Thyroid gland (tissue), 4 donors: ENCODE results near the gene DYNC2LI1. TPM values are rescaled to one million over a fixed set of nuclear protein-coding genes. Genes with fewer than 3 reads are reported as not detected.

ENCODE experiments used
- DNase-seq, 2 donors: peaks; one replicate each; pipeline ENCODE4 v3.0.0-alpha.2; 2019
- H3K27ac ChIP-seq, 3 donors: fragments of 200-600 bp; sonication (generic); 1 replicate in 2 of 3; 2 replicates in 1 of 3; pipeline ENCODE4 v1.5.1; 2016 to 2019; ENCODE audit warnings: mild to moderate bottlenecking in 1 of 3, moderate library complexity in 1 of 3
- H3K27me3 ChIP-seq: fragments of 200-600 bp; sonication (generic); one replicate; pipeline ENCODE4 v1.5.1; 2019
- H3K36me3 ChIP-seq, 2 donors: fragments of 200-600 bp; sonication (generic); one replicate each; pipeline ENCODE4 v1.5.1; 2016 to 2019
- H3K4me1 ChIP-seq, 2 donors: fragments of 200-600 bp; sonication (generic); one replicate each; pipeline ENCODE4 v1.5.1; 2017 to 2019
- H3K4me3 ChIP-seq, 3 donors: fragments of 200-600 bp; sonication (generic); replicated peaks in 1 of 3; 1 replicate in 2 of 3; 2 replicates in 1 of 3; pipeline ENCODE4 v1.5.1; 2016; ENCODE audit warnings: mild to moderate bottlenecking in 1 of 3
- H3K9me3 ChIP-seq: fragments of 200-600 bp; sonication (generic); one replicate; pipeline ENCODE4 v1.5.1; 2017
- POLR2A ChIP-seq, 2 donors: fragments of 450-650 bp; IDR thresholded peaks; one replicate each; pipeline ENCODE4 v1.6.1; 2017; ENCODE audit warnings: antibody characterized with exemption in 2 of 2, mild to moderate bottlenecking in 2 of 2, moderate library complexity in 1 of 2
- WGBS, 2 donors: methylation state at CpG; one replicate each; pipeline ENCODE4 v1.1.5; 2017; 5-methylcytosine and 5-hydroxymethylcytosine counted together
- intact Hi-C: fragments of 100-400 bp; cut with DNase I; formaldehyde crosslinking; loops from one replicate; pipeline ENCODE4 v1.15.1; 2023
- total RNA-seq, 4 donors: library from RNA; depleted of rRNA; stranded (reverse); fragments of >200 nt; gene quantifications; one replicate each; pipeline ENCODE4 v1.2.3, GENCODE V29; 2016
- TF ChIP-seq, protein P1 (sequence below), 6 experiments: fragments of 200-600 bp in 3 of 6; fragments of 450-650 bp in 3 of 6; sonication (generic) in 3 of 6; IDR thresholded peaks; one replicate each; pipeline ENCODE4 v1.5.1; 2016 to 2019; ENCODE audit warnings: antibody characterized with exemption in 6 of 6, mild to moderate bottlenecking in 2 of 6, inconsistent platforms in 1 of 6, moderate library complexity in 1 of 6

Gene DYNC2LI1
- total RNA-seq, 4 donors from 2014 or later: 37.7 to 55.0 (median 45.2) TPM

- H3K27ac ChIP-seq: no peak overlapping the region
- no peaks in the 10 kb centered on the region for H3K36me3 ChIP-seq
- no peak for DNase-seq
- H3K27me3 ChIP-seq: no peaks in the 10 kb centered on the region
- WGBS, 2 donors: 84 to 86% methylated on average over 14 of the region's 14 CpGs
- no peaks in the 10 kb centered on the region for H3K9me3 ChIP-seq
- TF ChIP-seq, protein P1, sequence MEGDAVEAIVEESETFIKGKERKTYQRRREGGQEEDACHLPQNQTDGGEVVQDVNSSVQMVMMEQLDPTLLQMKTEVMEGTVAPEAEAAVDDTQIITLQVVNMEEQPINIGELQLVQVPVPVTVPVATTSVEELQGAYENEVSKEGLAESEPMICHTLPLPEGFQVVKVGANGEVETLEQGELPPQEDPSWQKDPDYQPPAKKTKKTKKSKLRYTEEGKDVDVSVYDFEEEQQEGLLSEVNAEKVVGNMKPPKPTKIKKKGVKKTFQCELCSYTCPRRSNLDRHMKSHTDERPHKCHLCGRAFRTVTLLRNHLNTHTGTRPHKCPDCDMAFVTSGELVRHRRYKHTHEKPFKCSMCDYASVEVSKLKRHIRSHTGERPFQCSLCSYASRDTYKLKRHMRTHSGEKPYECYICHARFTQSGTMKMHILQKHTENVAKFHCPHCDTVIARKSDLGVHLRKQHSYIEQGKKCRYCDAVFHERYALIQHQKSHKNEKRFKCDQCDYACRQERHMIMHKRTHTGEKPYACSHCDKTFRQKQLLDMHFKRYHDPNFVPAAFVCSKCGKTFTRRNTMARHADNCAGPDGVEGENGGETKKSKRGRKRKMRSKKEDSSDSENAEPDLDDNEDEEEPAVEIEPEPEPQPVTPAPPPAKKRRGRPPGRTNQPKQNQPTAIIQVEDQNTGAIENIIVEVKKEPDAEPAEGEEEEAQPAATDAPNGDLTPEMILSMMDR (IDR thresholded peaks at IDR 0.05): no peak
- no peak for TF ChIP-seq POLR2A (IDR thresholded peaks at IDR 0.05)
- intact Hi-C loops: no loop called here
- H3K4me1 ChIP-seq: no peaks in the 10 kb centered on the region
- no peak overlapping the region for H3K4me3 ChIP-seq
These were observed 66.1 kb downstream of the DYNC2LI1 start for GRCh38 chr2:43839776-43840564.

DNA sequence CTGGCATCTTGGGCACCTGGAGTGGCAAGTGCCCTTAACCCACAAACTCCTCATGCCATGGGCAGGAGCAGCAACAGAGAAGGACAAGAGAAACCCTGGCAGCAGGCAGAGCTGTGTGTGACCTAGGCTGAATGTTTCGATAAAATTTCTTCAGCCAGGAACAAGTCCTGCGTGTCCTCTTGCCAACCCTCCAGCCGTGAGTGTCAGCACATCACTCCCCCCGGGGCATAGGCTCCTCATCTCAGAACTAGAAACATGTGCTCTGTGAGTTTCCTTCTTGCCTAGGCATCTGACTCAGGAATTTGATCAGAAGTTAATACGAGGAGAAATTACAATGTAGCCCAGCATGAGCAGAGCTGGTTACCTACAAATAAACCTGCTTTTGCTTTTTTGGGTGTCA, 67.1 kb downstream of the DYNC2LI1 start:
- DNase-seq: no peak
- H3K27me3 ChIP-seq: no peaks in the 10 kb centered on the region
- intact Hi-C loops: no loop called here
- TF ChIP-seq POLR2A (IDR thresholded peaks at IDR 0.05): no peak
- TF ChIP-seq, protein P1 (IDR thresholded peaks at IDR 0.05): no peak
- no peak overlapping the region for H3K27ac ChIP-seq
- no peaks in the 10 kb centered on the region for H3K4me1 ChIP-seq
- 57 to 82% methylated on average over 5 of the region's 5 CpGs for whole genome bisulfite sequencing, 2 donors
- no peaks in the 10 kb centered on the region for H3K9me3 ChIP-seq
- H3K4me3 ChIP-seq: no peak overlapping the region
- no peaks in the 10 kb centered on the region for H3K36me3 ChIP-seq

GRCh38 chr2:43841949-43842865, 68.4 kb downstream of the DYNC2LI1 start:
- TF ChIP-seq POLR2A (IDR thresholded peaks at IDR 0.05): no peak
- TF ChIP-seq, protein P1 (IDR thresholded peaks at IDR 0.05): no peak
- DNase-seq: no peak
- no peak overlapping the region for H3K27ac ChIP-seq
- H3K4me3 ChIP-seq: no peak overlapping the region
- no peaks in the 10 kb centered on the region for H3K4me1 ChIP-seq
- 90% methylated on average over 14 of the region's 14 CpGs for WGBS, 2 donors
- no peaks in the 10 kb centered on the region for H3K36me3 ChIP-seq
- intact Hi-C loops: no loop called here
- H3K27me3 ChIP-seq: no peaks in the 10 kb centered on the region
- no peaks in the 10 kb centered on the region for H3K9me3 ChIP-seq

DNA sequence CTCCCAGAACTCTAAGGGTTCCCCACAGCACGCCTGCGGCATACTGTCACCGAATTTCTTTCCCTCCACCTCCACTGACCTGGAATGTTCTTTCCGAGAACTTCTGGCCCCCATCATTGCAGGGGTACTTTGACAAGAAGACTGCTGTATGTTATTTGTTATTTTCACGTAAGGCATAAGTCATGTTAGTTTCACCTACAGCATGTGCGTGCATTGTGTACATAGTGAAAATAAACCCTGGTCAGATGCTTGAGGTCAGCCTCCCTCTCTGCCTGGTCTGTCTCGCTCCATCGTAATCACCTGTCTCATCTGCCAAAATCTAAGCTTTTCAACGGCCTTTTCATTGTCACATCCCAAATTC, 69.0 kb downstream of the DYNC2LI1 start:
- Histone ChIP-seq H3K27ac (no peak overlapping the region), H3K4me1 (no peaks in the 10 kb centered on the region), H3K36me3 (no peaks in the 10 kb centered on the region), H3K9me3 (no peaks in the 10 kb centered on the region), H3K4me3 (no peak overlapping the region), H3K27me3 (no peaks in the 10 kb centered on the region)
- WGBS, 2 donors: 82 to 84% methylated on average over 9 of the region's 9 CpGs
- intact Hi-C loops: no loop called here
- DNase-seq: no peak
- TF ChIP-seq POLR2A (IDR thresholded peaks at IDR 0.05): no peak
- TF ChIP-seq, protein P1 (IDR thresholded peaks at IDR 0.05): no peak

DNA sequence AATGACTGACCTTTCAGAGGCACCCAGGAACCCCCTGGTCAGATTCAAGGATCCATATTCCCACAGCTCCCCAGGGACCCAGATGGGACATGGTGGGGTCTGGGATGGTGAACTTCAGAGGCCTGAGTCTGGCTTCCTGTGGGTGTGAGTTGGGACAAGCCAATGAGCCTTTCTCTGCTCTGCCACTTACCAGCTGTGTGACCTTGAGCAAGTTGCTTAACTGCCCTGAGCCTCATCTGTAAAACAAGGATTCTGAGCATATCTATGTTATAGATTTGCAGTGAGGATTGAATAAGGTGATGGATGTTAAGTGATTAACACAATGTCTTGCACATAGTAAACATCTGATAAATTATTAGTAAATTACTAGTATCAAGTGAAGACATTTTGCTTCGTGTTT, 71.3 kb downstream of the DYNC2LI1 start:
- WGBS, 2 donors: 69 to 89% methylated on average over 1 of the region's 1 CpG
- no peaks in the 10 kb centered on the region for H3K27me3 ChIP-seq
- TF ChIP-seq POLR2A (IDR thresholded peaks at IDR 0.05): no peak
- TF ChIP-seq, protein P1 (IDR thresholded peaks at IDR 0.05): no peak

More for the DNA sequence above, 71.3 kb downstream of the DYNC2LI1 start:
- Histone ChIP-seq H3K36me3 (no peaks in the 10 kb centered on the region), H3K4me3 (no peak overlapping the region), H3K4me1 (no peaks in the 10 kb centered on the region), H3K9me3 (no peaks in the 10 kb centered on the region), H3K27ac (no peak overlapping the region)
- no peak for DNase-seq
- intact Hi-C loops: no loop called here
